Hepatocyte (in vitro differentiated cells): ENCODE data around the gene ULK4.

Experiments
- EZH2 ChIP-seq: fragments of 200-600 bp; sonication (generic); IDR thresholded peaks from 2 replicates; pipeline ENCODE4 v1.6.1; 2016; ENCODE audit warnings: antibody characterized with exemption, mild to moderate bottlenecking, borderline replicate concordance
- TF ChIP-seq, protein P1 (sequence below): fragments of 200-600 bp; sonication (generic); IDR thresholded peaks from 2 replicates; pipeline ENCODE4 v1.5.1; 2016; ENCODE audit warnings: antibody characterized with exemption, mild to moderate bottlenecking; ENCODE audit not compliant: poor library complexity

DNA sequence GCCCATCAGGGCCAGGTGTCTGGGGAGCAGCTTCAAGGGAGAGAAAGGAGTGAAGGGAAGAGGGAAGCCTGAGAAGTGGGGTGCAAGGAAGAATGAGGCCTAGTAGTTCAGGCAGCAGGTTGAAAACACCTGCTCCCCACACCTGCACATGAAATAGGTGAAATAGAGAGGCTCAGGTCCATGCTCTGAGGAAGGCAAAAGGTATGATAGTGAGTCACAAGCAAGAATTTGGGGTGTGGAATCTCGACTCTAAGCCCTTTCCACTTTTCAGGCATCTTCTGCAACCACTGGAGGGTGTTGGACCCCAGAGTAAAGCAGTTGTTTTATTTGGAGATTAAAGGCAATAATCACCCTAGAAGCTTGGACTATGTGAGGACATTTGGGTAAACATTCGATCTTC, 605.1 kb downstream of the ULK4 start:
- TF ChIP-seq, protein P1, sequence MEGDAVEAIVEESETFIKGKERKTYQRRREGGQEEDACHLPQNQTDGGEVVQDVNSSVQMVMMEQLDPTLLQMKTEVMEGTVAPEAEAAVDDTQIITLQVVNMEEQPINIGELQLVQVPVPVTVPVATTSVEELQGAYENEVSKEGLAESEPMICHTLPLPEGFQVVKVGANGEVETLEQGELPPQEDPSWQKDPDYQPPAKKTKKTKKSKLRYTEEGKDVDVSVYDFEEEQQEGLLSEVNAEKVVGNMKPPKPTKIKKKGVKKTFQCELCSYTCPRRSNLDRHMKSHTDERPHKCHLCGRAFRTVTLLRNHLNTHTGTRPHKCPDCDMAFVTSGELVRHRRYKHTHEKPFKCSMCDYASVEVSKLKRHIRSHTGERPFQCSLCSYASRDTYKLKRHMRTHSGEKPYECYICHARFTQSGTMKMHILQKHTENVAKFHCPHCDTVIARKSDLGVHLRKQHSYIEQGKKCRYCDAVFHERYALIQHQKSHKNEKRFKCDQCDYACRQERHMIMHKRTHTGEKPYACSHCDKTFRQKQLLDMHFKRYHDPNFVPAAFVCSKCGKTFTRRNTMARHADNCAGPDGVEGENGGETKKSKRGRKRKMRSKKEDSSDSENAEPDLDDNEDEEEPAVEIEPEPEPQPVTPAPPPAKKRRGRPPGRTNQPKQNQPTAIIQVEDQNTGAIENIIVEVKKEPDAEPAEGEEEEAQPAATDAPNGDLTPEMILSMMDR: no peak
- no peak for TF ChIP-seq EZH2
